ENCODE data around the gene CCDC86. TPM values are rescaled to one million over a fixed set of nuclear protein-coding genes. Genes with fewer than 3 reads are reported as not detected.

The CCDC86 gene
- total RNA-seq, 4 donors from 2014 or later, result 8.7 to 33.0 (median 12.4) TPM

- no peak for TF ChIP-seq CTCF (IDR thresholded peaks at IDR 0.05)
- TF ChIP-seq POLR2A (IDR thresholded peaks at IDR 0.05), result no peak
Measured at GRCh38 chr11:60870733-60871377, 28.9 kb downstream of the CCDC86 start.

GRCh38 chr11:60871378-60872061, 29.6 kb downstream of the CCDC86 start:
- DNase-seq, result peak in 2 of 3 donors; percentile 25 to 36

More at GRCh38 chr11:60870733-60871377, 28.9 kb downstream of the CCDC86 start:
- no peaks in the 10 kb centered on the region for H3K9me3 ChIP-seq
- no peak overlapping the region for H3K4me3 ChIP-seq
- H3K27ac ChIP-seq, result peak overlapping the region in 3 of 4 donors; percentile 17 to 49 (median 24)
- H3K27me3 ChIP-seq, result no peaks in the 10 kb centered on the region
- H3K4me1 ChIP-seq, result peaks cover 0 to 15% (median 0%) of the 10 kb centered on the region in 4 donors
- DNase-seq, result peak in 2 of 3 donors; percentile 36 to 41
- H3K36me3 ChIP-seq, result no peaks in the 10 kb centered on the region

GRCh38 chr11:60872124-60872960, 30.4 kb downstream of the CCDC86 start:
- peak in 2 of 3 donors; percentile 41 to 55 for DNase-seq
- peak overlapping the region in 3 of 4 donors; percentile 48 to 65 (median 57) for H3K27ac ChIP-seq
- peaks cover 0 to 15% (median 0%) of the 10 kb centered on the region in 4 donors for H3K4me1 ChIP-seq
- no peaks in the 10 kb centered on the region for H3K36me3 ChIP-seq
- H3K27me3 ChIP-seq, result no peaks in the 10 kb centered on the region
- TF ChIP-seq CTCF (IDR thresholded peaks at IDR 0.05), result no peak
- TF ChIP-seq POLR2A (IDR thresholded peaks at IDR 0.05), result no peak
- no peaks in the 10 kb centered on the region for H3K9me3 ChIP-seq
- no peak overlapping the region for H3K4me3 ChIP-seq

More at GRCh38 chr11:60871378-60872061, 29.6 kb downstream of the CCDC86 start:
- Histone ChIP-seq H3K36me3 (no peaks in the 10 kb centered on the region), H3K9me3 (no peaks in the 10 kb centered on the region), H3K27me3 (no peaks in the 10 kb centered on the region), H3K27ac (peak overlapping the region in 2 of 4 donors; percentile 24 to 49), H3K4me3 (no peak overlapping the region), H3K4me1 (peaks cover 0 to 15% (median 0%) of the 10 kb centered on the region in 4 donors)
- no peak for TF ChIP-seq CTCF (IDR thresholded peaks at IDR 0.05)
- no peak for TF ChIP-seq POLR2A (IDR thresholded peaks at IDR 0.05)

- Histone ChIP-seq H3K9me3 (no peaks in the 10 kb centered on the region), H3K4me3 (no peak overlapping the region), H3K27ac (peak overlapping the region in 2 of 4 donors; percentile 48 to 65), H3K36me3 (no peaks in the 10 kb centered on the region), H3K27me3 (no peaks in the 10 kb centered on the region), H3K4me1 (peaks cover 0 to 15% (median 0%) of the 10 kb centered on the region in 4 donors)
- no peak for TF ChIP-seq POLR2A (IDR thresholded peaks at IDR 0.05)
- no peak for TF ChIP-seq CTCF (IDR thresholded peaks at IDR 0.05)
- peak in 2 of 3 donors; percentile 48 to 54 for DNase-seq
Measured at GRCh38 chr11:60872961-60873524, 31.1 kb downstream of the CCDC86 start.

- H3K27ac ChIP-seq, result peak overlapping the region in 2 of 4 donors; percentile 48 to 65
- DNase-seq, result peak in 2 of 3 donors; percentile 29 to 41
- no peaks in the 10 kb centered on the region for H3K27me3 ChIP-seq
- H3K36me3 ChIP-seq, result no peaks in the 10 kb centered on the region
- H3K4me1 ChIP-seq, result peaks cover 0 to 15% (median 0%) of the 10 kb centered on the region in 4 donors
- no peaks in the 10 kb centered on the region for H3K9me3 ChIP-seq
- TF ChIP-seq CTCF (IDR thresholded peaks at IDR 0.05) (no peak), POLR2A (IDR thresholded peaks at IDR 0.05) (no peak)
- no peak overlapping the region for H3K4me3 ChIP-seq
Measured at GRCh38 chr11:60873533-60873932, 31.6 kb downstream of the CCDC86 start.
